ENCODE results near the gene GPR132. TPM values are rescaled to one million over a fixed set of nuclear protein-coding genes. Genes with fewer than 3 reads are reported as not detected.
A peak's percentile ranks its signal among the peaks of the same experiment; 100 is the strongest.

The GPR132 gene
- total and polyA plus RNA-seq, 10 of the 15 experiments (the other 5 are each of a cell fraction or from before 2014, with no cell fraction given): 1.9 to 49.3 (median 20.4) TPM

GRCh38 chr14:105093431-105094192, 28.4 kb upstream of the GPR132 start:
- Histone ChIP-seq H3K27me3 (replicated peaks in 1 of 2; ENCODE audit: control insufficient read depth in 2 of 2, insufficient read depth in 2 of 2, low read length in 1 of 2) (no peaks in the 10 kb centered on the region), H3K4me1 (ENCODE audit: control insufficient read depth, insufficient read depth, low read length) (peaks cover 10% of the 10 kb centered on the region), H3K4me3 (peak overlapping the region; percentile 91), H2AFZ (ENCODE audit: control insufficient read depth, low read depth, low read length) (peak overlapping the region; percentile 81), H3K36me3 (ENCODE audit: control insufficient read depth in 2 of 2, insufficient read depth in 2 of 2, low read length in 1 of 2) (no peaks in the 10 kb centered on the region), H3K79me2 (ENCODE audit: control insufficient read depth, insufficient read depth, low read length) (no peaks in the 10 kb centered on the region), H4K20me1 (ENCODE audit: control insufficient read depth, insufficient read depth) (no peaks in the 10 kb centered on the region), H3K4me2 (ENCODE audit: control insufficient read depth, insufficient read depth) (peak overlapping the region; percentile 92), H3K27ac (ENCODE audit: control insufficient read depth, insufficient read depth) (peak overlapping the region; percentile 58), H3K9ac (ENCODE audit: control insufficient read depth, insufficient read depth, low read length) (peak overlapping the region; percentile 80), H3K9me3 (replicated peaks; ENCODE audit: control insufficient read depth, insufficient read depth, low read length) (no peaks in the 10 kb centered on the region; the same call in 2 of the 3 replicates)
- FAIRE-seq (peak; percentile 96), DNase-seq (ENCODE audit: low read depth, low spot score) (peak; percentile 43), ATAC-seq (peak; percentile 86)
- ChIA-PET RAD21 (ENCODE audit: unreplicated experiment) (no interaction called here), SMC1A (ENCODE audit: uncharacterized antibody, unreplicated experiment) (interaction anchor here (1.6 kb wide), 1 partner anchor 178 kb away, joined by 3 read pairs; no protein-coding TSS in a partner anchor), CTCF (interaction anchor here (1.0 to 1.2 kb wide), 2 partner anchors 9 to 74 kb away, joined by 3 to 7 read pairs; no protein-coding TSS in a partner anchor), POLR2A (interaction anchor here (0.7 kb wide), 1 partner anchor 55 kb away, joined by 3 read pairs; no protein-coding TSS in a partner anchor)
- intact Hi-C loops (cut with micrococcal nuclease; ENCODE audit: unreplicated experiment): loop anchor here (2.0 to 10.0 kb wide), 3 partner anchors 71 to 189 kb away; partner anchors contain the start of gene JAG2
- no TSS peak for BruUV-seq (replicated peaks)
- WGBS (ENCODE audit: insufficient coverage, insufficient replicate concordance, low lambda C conversion rate, missing lambda C conversion rate): 2% methylated on average over 46 of the region's 76 CpGs
- in situ Hi-C loops (cut with MboI): no loop called here
- TF ChIP-seq ZZZ3 (IDR thresholded peaks at IDR 0.05; ENCODE audit: control insufficient read depth, insufficient read length, low read depth) (no peak), GABPA (IDR thresholded peaks at IDR 0.05; ENCODE audit: low read depth) (no peak), SIX5 (IDR thresholded peaks at IDR 0.05; ENCODE audit: low read depth, low read length, severe bottlenecking) (no peak), MYB (IDR thresholded peaks at IDR 0.05; ENCODE audit: borderline replicate concordance, low read depth, low read length) (no peak), RCOR1 (conservative IDR thresholded peaks at IDR 0.05; ENCODE audit: low read depth, low read length) (0 out of 2 replicates have a peak, but pooled peaks have one; percentile 29), ZNF622 (IDR thresholded peaks at IDR 0.05) (no peak), STAT1 (conservative IDR thresholded peaks at IDR 0.05) (no peak), POU2F2 (IDR thresholded peaks at IDR 0.05; ENCODE audit: borderline replicate concordance, low read depth, low read length) (no peak), SMARCA5 (IDR thresholded peaks at IDR 0.05) (peak; percentile 85)
- TF ChIP-seq, protein P1, sequence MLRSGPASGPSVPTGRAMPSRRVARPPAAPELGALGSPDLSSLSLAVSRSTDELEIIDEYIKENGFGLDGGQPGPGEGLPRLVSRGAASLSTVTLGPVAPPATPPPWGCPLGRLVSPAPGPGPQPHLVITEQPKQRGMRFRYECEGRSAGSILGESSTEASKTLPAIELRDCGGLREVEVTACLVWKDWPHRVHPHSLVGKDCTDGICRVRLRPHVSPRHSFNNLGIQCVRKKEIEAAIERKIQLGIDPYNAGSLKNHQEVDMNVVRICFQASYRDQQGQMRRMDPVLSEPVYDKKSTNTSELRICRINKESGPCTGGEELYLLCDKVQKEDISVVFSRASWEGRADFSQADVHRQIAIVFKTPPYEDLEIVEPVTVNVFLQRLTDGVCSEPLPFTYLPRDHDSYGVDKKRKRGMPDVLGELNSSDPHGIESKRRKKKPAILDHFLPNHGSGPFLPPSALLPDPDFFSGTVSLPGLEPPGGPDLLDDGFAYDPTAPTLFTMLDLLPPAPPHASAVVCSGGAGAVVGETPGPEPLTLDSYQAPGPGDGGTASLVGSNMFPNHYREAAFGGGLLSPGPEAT (IDR thresholded peaks at IDR 0.05; ENCODE audit: low read depth): no peak
- TF ChIP-seq, protein P2, sequence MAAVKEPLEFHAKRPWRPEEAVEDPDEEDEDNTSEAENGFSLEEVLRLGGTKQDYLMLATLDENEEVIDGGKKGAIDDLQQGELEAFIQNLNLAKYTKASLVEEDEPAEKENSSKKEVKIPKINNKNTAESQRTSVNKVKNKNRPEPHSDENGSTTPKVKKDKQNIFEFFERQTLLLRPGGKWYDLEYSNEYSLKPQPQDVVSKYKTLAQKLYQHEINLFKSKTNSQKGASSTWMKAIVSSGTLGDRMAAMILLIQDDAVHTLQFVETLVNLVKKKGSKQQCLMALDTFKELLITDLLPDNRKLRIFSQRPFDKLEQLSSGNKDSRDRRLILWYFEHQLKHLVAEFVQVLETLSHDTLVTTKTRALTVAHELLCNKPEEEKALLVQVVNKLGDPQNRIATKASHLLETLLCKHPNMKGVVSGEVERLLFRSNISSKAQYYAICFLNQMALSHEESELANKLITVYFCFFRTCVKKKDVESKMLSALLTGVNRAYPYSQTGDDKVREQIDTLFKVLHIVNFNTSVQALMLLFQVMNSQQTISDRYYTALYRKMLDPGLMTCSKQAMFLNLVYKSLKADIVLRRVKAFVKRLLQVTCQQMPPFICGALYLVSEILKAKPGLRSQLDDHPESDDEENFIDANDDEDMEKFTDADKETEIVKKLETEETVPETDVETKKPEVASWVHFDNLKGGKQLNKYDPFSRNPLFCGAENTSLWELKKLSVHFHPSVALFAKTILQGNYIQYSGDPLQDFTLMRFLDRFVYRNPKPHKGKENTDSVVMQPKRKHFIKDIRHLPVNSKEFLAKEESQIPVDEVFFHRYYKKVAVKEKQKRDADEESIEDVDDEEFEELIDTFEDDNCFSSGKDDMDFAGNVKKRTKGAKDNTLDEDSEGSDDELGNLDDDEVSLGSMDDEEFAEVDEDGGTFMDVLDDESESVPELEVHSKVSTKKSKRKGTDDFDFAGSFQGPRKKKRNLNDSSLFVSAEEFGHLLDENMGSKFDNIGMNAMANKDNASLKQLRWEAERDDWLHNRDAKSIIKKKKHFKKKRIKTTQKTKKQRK (IDR thresholded peaks at IDR 0.05; ENCODE audit: low read depth, low read length): no peak
- TF ChIP-seq, protein P3, sequence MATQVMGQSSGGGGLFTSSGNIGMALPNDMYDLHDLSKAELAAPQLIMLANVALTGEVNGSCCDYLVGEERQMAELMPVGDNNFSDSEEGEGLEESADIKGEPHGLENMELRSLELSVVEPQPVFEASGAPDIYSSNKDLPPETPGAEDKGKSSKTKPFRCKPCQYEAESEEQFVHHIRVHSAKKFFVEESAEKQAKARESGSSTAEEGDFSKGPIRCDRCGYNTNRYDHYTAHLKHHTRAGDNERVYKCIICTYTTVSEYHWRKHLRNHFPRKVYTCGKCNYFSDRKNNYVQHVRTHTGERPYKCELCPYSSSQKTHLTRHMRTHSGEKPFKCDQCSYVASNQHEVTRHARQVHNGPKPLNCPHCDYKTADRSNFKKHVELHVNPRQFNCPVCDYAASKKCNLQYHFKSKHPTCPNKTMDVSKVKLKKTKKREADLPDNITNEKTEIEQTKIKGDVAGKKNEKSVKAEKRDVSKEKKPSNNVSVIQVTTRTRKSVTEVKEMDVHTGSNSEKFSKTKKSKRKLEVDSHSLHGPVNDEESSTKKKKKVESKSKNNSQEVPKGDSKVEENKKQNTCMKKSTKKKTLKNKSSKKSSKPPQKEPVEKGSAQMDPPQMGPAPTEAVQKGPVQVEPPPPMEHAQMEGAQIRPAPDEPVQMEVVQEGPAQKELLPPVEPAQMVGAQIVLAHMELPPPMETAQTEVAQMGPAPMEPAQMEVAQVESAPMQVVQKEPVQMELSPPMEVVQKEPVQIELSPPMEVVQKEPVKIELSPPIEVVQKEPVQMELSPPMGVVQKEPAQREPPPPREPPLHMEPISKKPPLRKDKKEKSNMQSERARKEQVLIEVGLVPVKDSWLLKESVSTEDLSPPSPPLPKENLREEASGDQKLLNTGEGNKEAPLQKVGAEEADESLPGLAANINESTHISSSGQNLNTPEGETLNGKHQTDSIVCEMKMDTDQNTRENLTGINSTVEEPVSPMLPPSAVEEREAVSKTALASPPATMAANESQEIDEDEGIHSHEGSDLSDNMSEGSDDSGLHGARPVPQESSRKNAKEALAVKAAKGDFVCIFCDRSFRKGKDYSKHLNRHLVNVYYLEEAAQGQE (IDR thresholded peaks at IDR 0.05; ENCODE audit: low read depth, low read length): no peak
- TF ChIP-seq, protein P4, sequence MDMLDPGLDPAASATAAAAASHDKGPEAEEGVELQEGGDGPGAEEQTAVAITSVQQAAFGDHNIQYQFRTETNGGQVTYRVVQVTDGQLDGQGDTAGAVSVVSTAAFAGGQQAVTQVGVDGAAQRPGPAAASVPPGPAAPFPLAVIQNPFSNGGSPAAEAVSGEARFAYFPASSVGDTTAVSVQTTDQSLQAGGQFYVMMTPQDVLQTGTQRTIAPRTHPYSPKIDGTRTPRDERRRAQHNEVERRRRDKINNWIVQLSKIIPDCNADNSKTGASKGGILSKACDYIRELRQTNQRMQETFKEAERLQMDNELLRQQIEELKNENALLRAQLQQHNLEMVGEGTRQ (IDR thresholded peaks at IDR 0.05; ENCODE audit: borderline replicate concordance, low read depth, low read length): no peak
